Activated T-helper 1 cell treated with anti-CD3 and anti-CD28 coated beads, Interleukin-12 subunit alpha, Interleukin-12 subunit beta, Interleukin-2, Interleukin-4 antibody, amounts not matched to agents 30 ng/mL and 10 ng/mL and 1 ng/mL, durations not matched to agents 14 hours and 24 hours and 36 hours (primary cell): ENCODE results near the gene CLECL1. TPM values are rescaled to one million over a fixed set of nuclear protein-coding genes. Genes with fewer than 3 reads are reported as not detected.
"Not testable (repeated sequence)": the region's sequence is repeated elsewhere in the genome, so short reads cannot be mapped to it uniquely, and the experiment has no call there.

Experiments used
- DNase-seq: peaks from one replicate; pipeline ENCODE4 v3.0.0; 2021; ENCODE audit warnings: low spot score
- H3K27ac Mint-ChIP-seq: one replicate; pipeline ENCODE4 v1.8.0; 2021; ENCODE audit warnings: mild to moderate bottlenecking, mixed read lengths
- H3K27me3 Mint-ChIP-seq: one replicate; pipeline ENCODE4 v1.8.0; 2022; ENCODE audit warnings: mild to moderate bottlenecking, moderate library complexity, mixed read lengths; ENCODE audit not compliant: insufficient read depth
- H3K36me3 Mint-ChIP-seq: one replicate; pipeline ENCODE4 v1.8.0; 2021; ENCODE audit warnings: low read depth, mixed read lengths
- H3K4me1 Mint-ChIP-seq: one replicate; pipeline ENCODE4 v1.8.0; 2021; ENCODE audit warnings: low read depth, mixed read lengths
- H3K4me3 Mint-ChIP-seq: one replicate; pipeline ENCODE4 v1.8.0; 2021; ENCODE audit warnings: mild to moderate bottlenecking, moderate library complexity, mixed read lengths
- H3K9me3 Mint-ChIP-seq: one replicate; pipeline ENCODE4 v1.8.0; 2021; ENCODE audit warnings: mixed read lengths
- intact Hi-C: fragments of 100-400 bp; cut with micrococcal nuclease; formaldehyde crosslinking; loops from one replicate; pipeline ENCODE4 v1.15.1; 2024
- total RNA-seq: library from RNA; stranded (reverse); gene quantifications from 2 replicates; pipeline ENCODE4 v1.2.3, GENCODE V29; 2022

Gene CLECL1
- total RNA-seq, 1 donor from 2014 or later = 9.1 TPM

DNA sequence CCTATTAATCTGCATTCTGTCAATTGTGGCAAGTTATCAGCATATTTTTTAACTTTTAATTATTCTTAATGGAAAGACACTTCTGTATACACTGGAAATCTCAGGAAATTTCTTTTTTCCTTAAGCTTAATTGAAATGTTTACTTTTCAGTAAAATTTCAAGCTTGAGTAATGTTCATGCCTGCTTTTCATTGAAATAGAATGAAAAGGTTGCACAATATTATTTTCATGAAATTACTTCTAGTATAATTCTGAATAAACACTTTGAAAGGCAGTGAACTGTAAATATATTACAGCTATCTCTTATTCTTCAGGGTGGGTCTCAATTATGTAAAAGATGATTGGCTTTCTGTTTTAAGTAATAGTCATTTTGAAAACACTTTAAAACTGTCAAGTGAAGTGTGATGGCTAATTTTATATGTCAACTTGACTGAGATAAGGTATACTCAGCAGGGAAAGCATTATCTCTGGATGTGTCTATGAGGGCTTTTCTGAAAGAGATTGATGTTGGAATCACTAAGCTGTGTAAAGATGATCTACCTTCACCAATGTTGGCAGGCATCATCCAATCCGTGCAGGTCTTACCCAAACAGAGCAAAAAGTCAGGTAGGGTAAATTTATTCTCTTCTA is 33.5 kb downstream of the CLECL1 start:
- Mint-ChIP-seq H3K36me3 (peaks cover 50% of the 10 kb centered on the region), H3K27ac (peak overlapping the region; percentile 66), H3K9me3 (peaks cover 5% of the 10 kb centered on the region), H3K27me3 (no peaks in the 10 kb centered on the region), H3K4me1 (peaks cover 85% of the 10 kb centered on the region), H3K4me3 (no peak overlapping the region)
- no peak for DNase-seq
- intact Hi-C loops = loop anchor here (2.0 kb wide), 1 partner anchor 25 kb away; no protein-coding TSS in a partner anchor

DNA sequence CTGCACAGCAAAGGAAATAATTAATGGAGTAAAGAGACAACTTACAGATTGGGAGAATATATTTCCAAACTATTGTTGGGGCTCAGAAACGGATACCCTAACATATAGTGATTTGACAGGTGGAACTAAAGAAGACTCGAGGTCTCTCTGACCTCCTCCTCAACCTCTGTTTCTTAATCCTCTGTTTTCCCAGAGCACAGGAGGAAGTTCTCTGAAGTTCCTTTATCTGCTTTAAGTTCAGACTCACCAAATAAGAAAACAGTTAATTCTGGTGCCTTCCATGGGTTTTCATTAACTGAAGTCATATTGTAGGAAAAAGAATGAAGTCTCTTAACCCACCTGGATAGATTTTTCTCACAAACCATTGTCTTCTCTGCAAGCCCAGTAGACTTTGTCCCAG is 34.2 kb downstream of the CLECL1 start:
- peaks cover 5% of the 10 kb centered on the region for H3K9me3 Mint-ChIP-seq
- H3K4me3 Mint-ChIP-seq = no peak overlapping the region
- no peaks in the 10 kb centered on the region for H3K27me3 Mint-ChIP-seq
- H3K27ac Mint-ChIP-seq = peak overlapping the region; percentile 69
- intact Hi-C loops = loop anchor here (1.0 to 2.0 kb wide), 2 partner anchors 8 to 24 kb away; no protein-coding TSS in a partner anchor
- H3K36me3 Mint-ChIP-seq = peaks cover 51% of the 10 kb centered on the region
- no peak for DNase-seq
- peaks cover 85% of the 10 kb centered on the region for H3K4me1 Mint-ChIP-seq

DNA sequence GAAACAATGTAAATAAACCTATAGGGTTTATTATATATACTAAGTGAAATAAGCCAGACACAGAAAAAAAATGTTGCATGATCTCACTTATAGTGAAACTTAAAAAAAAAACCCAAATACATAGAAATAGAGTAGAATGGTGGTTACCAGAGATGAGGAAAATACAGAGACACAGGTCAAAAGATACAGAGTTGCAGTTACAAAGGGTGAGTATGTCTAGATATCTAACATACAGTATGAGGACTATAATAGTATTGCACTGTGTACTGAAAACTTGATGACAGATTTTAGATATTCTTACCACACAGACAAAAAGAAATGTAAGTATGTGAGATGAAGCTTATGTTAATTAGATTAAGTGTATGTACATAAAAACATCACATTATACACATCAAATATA is 35.3 kb downstream of the CLECL1 start:
- Mint-ChIP-seq H3K9me3 (peaks cover 5% of the 10 kb centered on the region), H3K4me3 (no peak overlapping the region)

DNA sequence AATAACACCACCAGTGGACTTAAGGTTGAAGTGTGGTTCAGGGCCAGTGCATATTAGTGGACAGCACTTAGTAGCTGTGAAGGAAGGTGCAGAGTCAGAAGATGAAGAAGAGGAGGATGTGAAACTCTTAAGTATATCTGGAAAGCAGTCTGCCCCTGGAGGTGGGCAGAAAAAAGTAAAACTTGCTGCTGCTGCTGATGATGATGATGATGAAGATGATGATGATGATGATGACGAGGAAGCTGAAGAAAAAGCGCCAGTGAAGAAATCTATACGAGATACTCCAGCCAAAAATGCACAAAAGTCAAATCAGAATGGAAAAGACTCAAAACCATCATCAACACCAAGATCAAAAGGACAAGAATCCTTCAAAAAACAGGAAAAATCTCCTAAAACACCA is 37.2 kb downstream of the CLECL1 start:
- H3K27me3 Mint-ChIP-seq, intact Hi-C loops, H3K4me3 Mint-ChIP-seq, DNase-seq, H3K9me3 Mint-ChIP-seq: not testable (repeated sequence)
- Mint-ChIP-seq H3K4me1 (peaks cover 72% of the 10 kb centered on the region), H3K36me3 (peaks cover 73% of the 10 kb centered on the region), H3K27ac (peak overlapping the region; percentile 83)

More for the DNA sequence above, 35.3 kb downstream of the CLECL1 start:
- Mint-ChIP-seq H3K27ac (peak overlapping the region; percentile 40), H3K4me1 (peaks cover 81% of the 10 kb centered on the region), H3K36me3 (peaks cover 56% of the 10 kb centered on the region), H3K27me3 (no peaks in the 10 kb centered on the region)
- DNase-seq = no peak
- intact Hi-C loops = loop anchor here (1.0 to 2.0 kb wide), 2 partner anchors 9 to 23 kb away; no protein-coding TSS in a partner anchor

DNA sequence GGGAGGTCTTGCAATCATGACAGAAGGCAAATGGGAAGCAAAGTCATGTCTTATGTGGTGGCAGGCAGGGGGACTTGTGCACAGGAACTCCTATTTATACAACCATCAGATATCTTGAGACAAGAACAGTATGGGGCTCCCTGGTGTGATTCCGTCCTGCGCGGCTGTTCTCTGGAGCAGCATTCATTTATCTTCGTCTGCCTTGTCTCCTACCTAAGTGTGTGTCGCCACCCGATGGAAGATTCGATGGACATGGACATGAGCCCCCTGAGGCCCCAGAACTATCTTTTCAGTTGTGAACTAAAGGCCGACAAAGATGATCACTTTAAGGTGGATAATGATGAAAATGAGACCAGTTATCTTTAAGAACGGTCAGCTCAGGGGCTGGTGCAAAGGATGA is 37.7 kb downstream of the CLECL1 start:
- H3K9me3 Mint-ChIP-seq, H3K4me3 Mint-ChIP-seq, DNase-seq, intact Hi-C loops, H3K27me3 Mint-ChIP-seq: not testable (repeated sequence)
- peaks cover 70% of the 10 kb centered on the region for H3K4me1 Mint-ChIP-seq
- H3K36me3 Mint-ChIP-seq = peaks cover 76% of the 10 kb centered on the region
- peak overlapping the region; percentile 83 for H3K27ac Mint-ChIP-seq

DNA sequence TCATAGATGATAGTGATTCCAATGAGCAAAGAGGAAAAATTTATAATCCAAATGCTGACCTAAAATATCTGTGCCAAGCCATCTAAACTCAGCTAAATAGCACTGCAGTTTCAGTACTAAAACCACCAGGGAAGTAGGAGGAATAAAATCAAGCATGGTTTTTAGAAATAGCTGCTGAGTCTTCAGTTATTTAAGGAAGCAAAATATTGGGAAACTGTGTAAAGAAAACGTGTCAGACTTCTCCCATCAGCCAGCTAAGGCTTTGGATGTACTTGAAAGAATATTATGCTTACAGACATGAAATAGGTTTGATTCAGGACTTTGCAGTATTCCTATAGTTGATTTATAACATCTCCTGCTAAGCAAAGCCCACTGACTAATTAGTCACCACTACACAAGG is 38.7 kb downstream of the CLECL1 start:
- H3K27me3 Mint-ChIP-seq = no peaks in the 10 kb centered on the region
- H3K4me3 Mint-ChIP-seq = no peak overlapping the region
- no peak overlapping the region for H3K27ac Mint-ChIP-seq
- intact Hi-C loops = no loop called here
- peaks cover 5% of the 10 kb centered on the region for H3K9me3 Mint-ChIP-seq
- no peak for DNase-seq
- peaks cover 83% of the 10 kb centered on the region for H3K36me3 Mint-ChIP-seq
- peaks cover 67% of the 10 kb centered on the region for H3K4me1 Mint-ChIP-seq

DNA sequence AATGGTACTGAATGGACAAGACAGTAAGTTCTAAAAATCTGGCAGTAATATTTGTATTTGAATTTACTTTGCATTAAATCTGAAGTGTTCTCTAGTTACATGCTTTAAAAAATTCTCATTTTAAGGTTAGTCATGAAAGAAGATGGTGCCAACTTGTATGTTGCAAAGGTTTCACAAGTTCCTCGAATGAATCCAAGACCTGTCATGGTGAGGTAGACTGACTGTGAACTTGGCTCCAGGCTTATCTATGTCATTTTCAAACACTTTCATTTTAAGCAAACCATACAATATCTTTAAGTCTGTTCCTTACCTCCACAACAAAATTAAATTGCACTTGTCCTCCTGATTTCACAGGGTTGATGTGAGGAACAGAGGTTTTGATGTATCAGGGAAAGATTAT is 40.0 kb downstream of the CLECL1 start:
- Mint-ChIP-seq H3K4me1 (peaks cover 63% of the 10 kb centered on the region), H3K27ac (peak overlapping the region; percentile 37)
- intact Hi-C loops = no loop called here

DNA sequence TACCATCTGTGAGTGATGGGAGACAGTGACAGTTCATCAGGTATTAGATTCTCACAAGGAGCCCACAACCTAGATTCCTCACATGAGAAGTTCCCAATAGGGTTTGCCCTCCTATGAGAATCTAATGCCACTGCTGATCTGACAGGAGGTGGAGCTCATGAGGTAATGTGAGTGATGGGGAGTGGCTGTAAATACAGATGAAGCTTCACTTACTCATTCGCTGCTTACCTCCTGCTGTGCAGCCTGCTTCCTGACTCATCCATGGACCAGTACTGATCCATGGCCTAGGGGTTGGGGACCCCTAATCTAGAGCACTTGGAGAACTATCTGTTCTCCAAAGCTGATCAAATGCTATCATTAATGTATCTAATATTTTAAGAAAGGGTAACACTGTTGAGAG is 45.7 kb downstream of the CLECL1 start:
- peak overlapping the region; percentile 44 for H3K27ac Mint-ChIP-seq
- peaks cover 19% of the 10 kb centered on the region for H3K9me3 Mint-ChIP-seq
- peaks cover 79% of the 10 kb centered on the region for H3K4me1 Mint-ChIP-seq
- no peak for DNase-seq
- no peak overlapping the region for H3K4me3 Mint-ChIP-seq
- intact Hi-C loops = loop anchor here (2.0 kb wide), 1 partner anchor 16 kb away; no protein-coding TSS in a partner anchor
- no peaks in the 10 kb centered on the region for H3K27me3 Mint-ChIP-seq
- H3K36me3 Mint-ChIP-seq = peaks cover 81% of the 10 kb centered on the region

More for the DNA sequence above, 40.0 kb downstream of the CLECL1 start:
- H3K36me3 Mint-ChIP-seq = peaks cover 81% of the 10 kb centered on the region
- H3K9me3 Mint-ChIP-seq = peaks cover 5% of the 10 kb centered on the region
- no peaks in the 10 kb centered on the region for H3K27me3 Mint-ChIP-seq
- no peak overlapping the region for H3K4me3 Mint-ChIP-seq
- no peak for DNase-seq

DNA sequence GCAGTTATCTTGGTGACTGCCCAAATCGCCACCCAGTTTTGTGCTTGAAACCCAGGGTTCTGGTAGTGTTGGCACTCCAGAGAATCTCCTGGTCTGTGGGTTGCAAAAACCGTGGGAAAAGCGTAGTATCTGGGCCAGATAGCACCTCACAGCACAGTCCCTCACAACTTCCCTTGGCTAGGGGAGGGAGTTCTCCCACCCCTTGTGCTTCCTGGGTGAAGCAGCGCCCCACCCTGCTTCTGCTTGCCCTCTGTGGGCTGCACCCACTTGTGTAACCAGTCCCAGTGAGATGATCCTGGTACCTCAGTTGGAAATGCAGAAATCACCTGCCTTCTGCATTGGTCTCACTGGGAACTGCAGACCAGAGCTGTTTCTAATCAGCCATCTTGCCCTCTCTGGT is 47.0 kb downstream of the CLECL1 start:
- Mint-ChIP-seq H3K4me3 (peak overlapping the region; percentile 26), H3K27ac (no peak overlapping the region), H3K4me1 (peaks cover 70% of the 10 kb centered on the region), H3K27me3 (no peaks in the 10 kb centered on the region), H3K9me3 (peaks cover 25% of the 10 kb centered on the region), H3K36me3 (peaks cover 77% of the 10 kb centered on the region)
- intact Hi-C loops = loop anchor here (2.0 kb wide), 1 partner anchor 15 kb away; no protein-coding TSS in a partner anchor
- DNase-seq = no peak

DNA sequence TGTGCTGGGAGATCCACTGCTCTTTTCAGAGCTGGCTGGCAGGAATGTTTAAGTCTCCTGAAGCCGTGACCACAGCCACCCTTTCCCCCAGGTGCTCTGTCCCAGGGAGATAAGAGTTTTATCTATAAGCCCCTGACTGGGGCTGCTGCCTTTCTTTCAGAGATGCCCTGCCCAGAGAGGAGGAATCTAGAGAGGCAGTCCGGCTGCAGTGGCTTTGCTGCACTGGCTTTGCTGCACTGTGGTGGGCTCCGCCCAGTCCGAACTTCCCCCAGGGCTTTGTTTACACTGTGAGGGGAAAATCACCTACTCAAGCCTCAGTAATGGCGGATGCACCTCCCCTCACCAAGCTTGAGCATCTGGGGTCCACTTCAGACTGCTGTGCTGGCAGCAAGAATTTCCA is 47.5 kb downstream of the CLECL1 start:
- DNase-seq, H3K27me3 Mint-ChIP-seq, intact Hi-C loops: not testable (repeated sequence)
- H3K4me3 Mint-ChIP-seq = peak overlapping the region; percentile 64
- H3K4me1 Mint-ChIP-seq = peaks cover 70% of the 10 kb centered on the region
- H3K36me3 Mint-ChIP-seq = peaks cover 77% of the 10 kb centered on the region
- H3K9me3 Mint-ChIP-seq = peaks cover 29% of the 10 kb centered on the region
- peak overlapping the region; percentile 21 for H3K27ac Mint-ChIP-seq

DNA sequence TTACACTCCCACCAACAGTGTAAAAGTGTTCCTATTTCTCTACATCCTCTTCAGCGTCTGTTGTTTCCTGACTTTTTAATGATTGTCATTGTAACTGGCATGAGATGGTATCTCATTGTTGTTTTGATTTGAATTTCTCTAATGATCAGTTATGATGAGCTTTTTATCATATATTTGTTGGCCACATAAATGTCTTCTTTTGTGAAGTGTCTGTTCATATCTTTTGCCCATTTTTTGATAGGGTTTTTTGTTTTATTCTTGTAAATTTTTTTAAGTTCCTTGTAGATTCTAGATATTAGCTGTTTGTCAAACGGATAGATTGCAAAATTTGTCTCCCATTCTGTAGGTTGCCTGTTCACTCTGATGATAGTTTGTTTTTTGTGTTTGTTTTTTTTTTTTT is 49.9 kb downstream of the CLECL1 start:
- Mint-ChIP-seq H3K4me3 (peak overlapping the region; percentile 24), H3K36me3 (peaks cover 76% of the 10 kb centered on the region), H3K4me1 (peaks cover 74% of the 10 kb centered on the region), H3K9me3 (peaks cover 39% of the 10 kb centered on the region)
- not testable (repeated sequence) for H3K27ac Mint-ChIP-seq, DNase-seq, H3K27me3 Mint-ChIP-seq
- intact Hi-C loops = loop anchor here (1.0 kb wide), 1 partner anchor 9 kb away; no protein-coding TSS in a partner anchor

DNA sequence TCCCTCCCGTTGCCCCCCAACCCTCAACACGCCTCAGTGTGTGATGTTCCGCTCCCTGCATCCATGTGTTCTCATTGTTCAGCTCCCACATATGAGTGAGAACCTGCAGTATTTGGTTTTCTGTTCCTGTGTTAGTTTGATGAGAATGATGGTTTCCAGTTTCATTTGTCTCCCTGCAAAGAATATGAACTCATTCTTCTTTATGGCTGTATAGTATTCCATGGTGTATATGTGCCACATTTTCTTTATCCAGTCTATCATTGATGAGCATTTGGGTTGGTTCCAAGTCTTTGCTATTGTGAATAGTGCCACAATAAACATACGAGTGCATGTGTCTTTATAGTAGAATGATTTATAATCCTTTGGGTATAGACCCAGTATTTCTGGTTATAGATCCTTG is 50.4 kb downstream of the CLECL1 start:
- H3K36me3 Mint-ChIP-seq = peaks cover 78% of the 10 kb centered on the region
- DNase-seq, H3K27ac Mint-ChIP-seq, H3K27me3 Mint-ChIP-seq, H3K4me3 Mint-ChIP-seq: not testable (repeated sequence)
- intact Hi-C loops = loop anchor here (1.0 kb wide), 1 partner anchor 8 kb away; no protein-coding TSS in a partner anchor
- H3K4me1 Mint-ChIP-seq = peaks cover 78% of the 10 kb centered on the region
- H3K9me3 Mint-ChIP-seq = peaks cover 39% of the 10 kb centered on the region

DNA sequence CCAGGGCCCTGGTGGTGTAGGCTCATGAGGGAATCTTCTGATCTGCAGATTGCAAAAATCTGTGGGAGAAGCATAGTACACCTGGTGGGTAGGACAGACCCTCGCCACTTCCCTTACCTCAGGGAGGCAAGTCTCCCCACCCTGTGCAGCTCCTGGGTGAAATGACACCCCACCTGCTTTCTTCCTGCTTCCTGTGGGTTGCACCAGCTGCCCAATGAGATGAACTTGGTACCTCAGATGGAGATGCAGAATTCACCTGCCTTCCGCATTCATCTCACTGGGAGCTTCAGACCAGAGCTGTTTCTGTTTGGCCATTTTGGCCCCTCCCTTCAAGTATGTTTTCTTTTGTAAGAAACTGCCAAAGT is 58.7 kb downstream of the CLECL1 start:
- H3K27me3 Mint-ChIP-seq = no peaks in the 10 kb centered on the region
- intact Hi-C loops = loop anchor here (1.0 to 2.0 kb wide), 3 partner anchors 8 to 309 kb away; no protein-coding TSS in a partner anchor
- H3K36me3 Mint-ChIP-seq = peaks cover 77% of the 10 kb centered on the region
- DNase-seq = peak; percentile 56
- peak overlapping the region; percentile 97 for H3K27ac Mint-ChIP-seq
- peaks cover 72% of the 10 kb centered on the region for H3K4me1 Mint-ChIP-seq
- H3K9me3 Mint-ChIP-seq = no peaks in the 10 kb centered on the region
- peak overlapping the region; percentile 90 for H3K4me3 Mint-ChIP-seq
